ENCODE measurements around the gene TH.

- TF ChIP-seq POLR2A (IDR thresholded peaks at IDR 0.05; ENCODE audit: low read depth, low read length), result no peak
- TF ChIP-seq POLR2AphosphoS5 (IDR thresholded peaks at IDR 0.05; ENCODE audit: low read depth, low read length), result no peak
Measured at GRCh38 chr11:2115308-2115707, 56.3 kb downstream of the TH start.
